ENCODE measurements around the gene ZMPSTE24.
"Not testable (repeated sequence)": the region's sequence is repeated elsewhere in the genome, so short reads cannot be mapped to it uniquely, and the experiment has no call there.

ZMPSTE24 gene

GRCh38 chr1:40332695-40333094, 74.7 kb downstream of the ZMPSTE24 start:
- TF ChIP-seq, protein P1, sequence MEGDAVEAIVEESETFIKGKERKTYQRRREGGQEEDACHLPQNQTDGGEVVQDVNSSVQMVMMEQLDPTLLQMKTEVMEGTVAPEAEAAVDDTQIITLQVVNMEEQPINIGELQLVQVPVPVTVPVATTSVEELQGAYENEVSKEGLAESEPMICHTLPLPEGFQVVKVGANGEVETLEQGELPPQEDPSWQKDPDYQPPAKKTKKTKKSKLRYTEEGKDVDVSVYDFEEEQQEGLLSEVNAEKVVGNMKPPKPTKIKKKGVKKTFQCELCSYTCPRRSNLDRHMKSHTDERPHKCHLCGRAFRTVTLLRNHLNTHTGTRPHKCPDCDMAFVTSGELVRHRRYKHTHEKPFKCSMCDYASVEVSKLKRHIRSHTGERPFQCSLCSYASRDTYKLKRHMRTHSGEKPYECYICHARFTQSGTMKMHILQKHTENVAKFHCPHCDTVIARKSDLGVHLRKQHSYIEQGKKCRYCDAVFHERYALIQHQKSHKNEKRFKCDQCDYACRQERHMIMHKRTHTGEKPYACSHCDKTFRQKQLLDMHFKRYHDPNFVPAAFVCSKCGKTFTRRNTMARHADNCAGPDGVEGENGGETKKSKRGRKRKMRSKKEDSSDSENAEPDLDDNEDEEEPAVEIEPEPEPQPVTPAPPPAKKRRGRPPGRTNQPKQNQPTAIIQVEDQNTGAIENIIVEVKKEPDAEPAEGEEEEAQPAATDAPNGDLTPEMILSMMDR (IDR thresholded peaks at IDR 0.05; ENCODE audit: low read length, missing control alignments), result no peak
- no peak overlapping the region for H3K4me3 ChIP-seq (replicated peaks; ENCODE audit: low read depth, low read length)
- no peak for DNase-seq (ENCODE audit: low read depth)

GRCh38 chr1:40337443-40337842, 79.4 kb downstream of the ZMPSTE24 start:
- H3K4me3 ChIP-seq (replicated peaks; ENCODE audit: low read depth, low read length), result no peak overlapping the region
- TF ChIP-seq, protein P1 (IDR thresholded peaks at IDR 0.05; ENCODE audit: low read length, missing control alignments), result no peak
- no peak for DNase-seq (ENCODE audit: low read depth)

GRCh38 chr1:40338745-40339419, 80.8 kb downstream of the ZMPSTE24 start:
- no peak overlapping the region for H3K4me3 ChIP-seq (replicated peaks; ENCODE audit: low read depth, low read length)
- TF ChIP-seq, protein P1 (IDR thresholded peaks at IDR 0.05; ENCODE audit: low read length, missing control alignments), result peak; percentile 100
- DNase-seq (ENCODE audit: low read depth), result peak; percentile 87

GRCh38 chr1:40339420-40340323, 81.6 kb downstream of the ZMPSTE24 start:
- TF ChIP-seq, protein P1 (IDR thresholded peaks at IDR 0.05; ENCODE audit: low read length, missing control alignments), result no peak
- no peak overlapping the region for H3K4me3 ChIP-seq (replicated peaks; ENCODE audit: low read depth, low read length)
- no peak for DNase-seq (ENCODE audit: low read depth)

DNA sequence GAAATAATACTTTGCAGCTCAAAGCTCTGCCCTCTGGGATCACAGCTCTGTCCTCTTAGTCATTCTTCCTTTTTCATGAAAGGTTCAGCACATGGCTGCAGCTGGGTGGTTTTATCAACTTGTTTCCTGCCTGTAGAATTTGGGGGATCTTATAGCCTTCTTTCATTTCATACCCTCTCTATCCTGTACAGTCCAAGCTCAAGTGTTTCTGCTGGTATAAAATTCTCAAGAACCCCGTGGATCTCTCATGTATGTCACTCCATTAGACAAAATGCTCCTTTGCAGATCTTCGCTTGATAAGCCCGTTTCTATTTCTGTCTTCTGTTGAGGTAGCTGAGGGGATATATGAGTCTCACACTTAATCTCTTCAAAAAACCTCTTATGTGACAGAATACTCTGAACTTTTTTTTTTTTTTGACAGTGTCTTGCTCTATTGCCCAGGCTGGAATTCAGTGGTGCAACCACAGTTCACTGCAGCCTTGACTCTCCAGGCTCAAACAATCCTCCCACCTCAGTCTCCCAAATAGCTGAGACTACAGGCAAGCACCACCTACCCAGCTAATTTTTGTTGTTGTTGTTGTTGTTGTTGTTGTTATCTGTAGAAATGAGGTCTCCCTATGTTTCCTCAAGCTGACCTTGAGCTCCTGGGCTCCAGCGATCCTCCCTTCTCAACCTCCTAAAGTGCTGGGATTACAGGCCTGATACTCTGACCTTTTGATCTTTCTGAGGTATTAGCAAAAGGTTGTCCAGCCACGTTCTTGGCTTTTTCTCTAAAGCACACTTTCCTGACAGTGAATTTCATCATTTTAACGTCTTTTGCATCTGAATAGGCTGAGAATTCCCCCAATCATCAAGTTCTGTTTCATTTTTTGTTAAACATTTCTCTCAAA, 83.7 kb downstream of the ZMPSTE24 start:
- DNase-seq (ENCODE audit: low read depth), result no peak
- TF ChIP-seq, protein P1 (IDR thresholded peaks at IDR 0.05; ENCODE audit: low read length, missing control alignments), result no peak

DNA sequence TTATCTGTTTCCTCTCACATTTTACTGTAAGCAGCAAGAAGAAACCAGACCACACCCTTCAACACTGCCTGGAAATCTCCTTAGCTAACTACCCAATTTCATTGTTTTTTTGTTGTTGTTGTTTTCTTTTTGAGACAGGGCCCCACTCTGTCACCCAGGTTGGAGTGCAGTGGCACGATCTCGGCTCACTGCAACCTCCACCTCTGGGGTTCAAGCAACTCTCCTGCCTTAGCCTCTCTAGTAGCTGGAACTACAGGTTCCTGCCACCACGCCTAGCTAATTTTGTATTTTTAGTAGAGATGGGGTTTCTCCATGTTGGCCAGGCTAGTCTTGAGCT, 84.3 kb downstream of the ZMPSTE24 start:
- not testable (repeated sequence) for H3K4me3 ChIP-seq (replicated peaks; ENCODE audit: low read depth, low read length); DNase-seq (ENCODE audit: low read depth)

More for the DNA sequence above, 83.7 kb downstream of the ZMPSTE24 start:
- H3K4me3 ChIP-seq (replicated peaks; ENCODE audit: low read depth, low read length), result no peak overlapping the region

Measured in fibroblast of pulmonary artery (primary cell).